GM18508 (cell line): ENCODE results near the gene LRRFIP1.
"Not testable (repeated sequence)": the region's sequence is repeated elsewhere in the genome, so short reads cannot be mapped to it uniquely, and the experiment has no call there.

ENCODE experiments used
- ATAC-seq: cut with Tn5 transposase; IDR thresholded peaks from one replicate; pipeline ENCODE4 v1.9.1; 2021; ENCODE audit warnings: moderate number of reproducible peaks; ENCODE audit not compliant: insufficient read depth, unreplicated experiment

Gene LRRFIP1

DNA sequence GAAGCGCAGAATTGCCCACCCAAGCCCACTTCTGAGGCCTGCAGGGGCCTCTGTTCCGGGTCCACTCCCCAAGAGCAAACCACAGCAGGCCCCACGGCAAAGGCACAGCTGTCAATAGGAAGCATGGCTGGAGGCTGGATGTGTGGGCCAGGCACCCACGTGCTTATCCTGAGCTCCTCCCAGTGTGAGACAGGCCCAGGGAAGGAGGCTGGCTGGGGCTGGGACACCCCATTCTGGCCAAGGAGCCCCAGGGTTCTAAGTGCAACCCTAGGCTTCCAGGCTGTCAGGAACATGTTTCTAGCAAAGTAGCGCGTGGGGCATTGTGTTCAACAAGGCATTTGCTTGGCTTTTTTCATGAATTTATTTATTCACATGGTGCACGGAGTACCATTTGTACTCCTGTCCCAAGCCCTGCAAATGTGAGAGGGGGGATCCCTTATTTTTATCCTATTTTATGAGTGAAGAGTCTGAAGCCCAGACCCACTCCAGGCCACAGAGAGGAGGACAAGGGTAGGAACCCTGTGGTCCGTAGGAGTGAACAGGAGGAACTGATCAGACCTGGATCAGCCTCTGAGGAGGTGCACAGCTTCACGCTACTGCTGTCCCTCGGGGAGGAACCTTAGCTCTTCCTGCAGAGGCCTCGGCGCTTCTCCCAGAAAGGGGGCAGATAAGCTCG is 30.7 kb upstream of the LRRFIP1 start:
- ATAC-seq: no peak

DNA sequence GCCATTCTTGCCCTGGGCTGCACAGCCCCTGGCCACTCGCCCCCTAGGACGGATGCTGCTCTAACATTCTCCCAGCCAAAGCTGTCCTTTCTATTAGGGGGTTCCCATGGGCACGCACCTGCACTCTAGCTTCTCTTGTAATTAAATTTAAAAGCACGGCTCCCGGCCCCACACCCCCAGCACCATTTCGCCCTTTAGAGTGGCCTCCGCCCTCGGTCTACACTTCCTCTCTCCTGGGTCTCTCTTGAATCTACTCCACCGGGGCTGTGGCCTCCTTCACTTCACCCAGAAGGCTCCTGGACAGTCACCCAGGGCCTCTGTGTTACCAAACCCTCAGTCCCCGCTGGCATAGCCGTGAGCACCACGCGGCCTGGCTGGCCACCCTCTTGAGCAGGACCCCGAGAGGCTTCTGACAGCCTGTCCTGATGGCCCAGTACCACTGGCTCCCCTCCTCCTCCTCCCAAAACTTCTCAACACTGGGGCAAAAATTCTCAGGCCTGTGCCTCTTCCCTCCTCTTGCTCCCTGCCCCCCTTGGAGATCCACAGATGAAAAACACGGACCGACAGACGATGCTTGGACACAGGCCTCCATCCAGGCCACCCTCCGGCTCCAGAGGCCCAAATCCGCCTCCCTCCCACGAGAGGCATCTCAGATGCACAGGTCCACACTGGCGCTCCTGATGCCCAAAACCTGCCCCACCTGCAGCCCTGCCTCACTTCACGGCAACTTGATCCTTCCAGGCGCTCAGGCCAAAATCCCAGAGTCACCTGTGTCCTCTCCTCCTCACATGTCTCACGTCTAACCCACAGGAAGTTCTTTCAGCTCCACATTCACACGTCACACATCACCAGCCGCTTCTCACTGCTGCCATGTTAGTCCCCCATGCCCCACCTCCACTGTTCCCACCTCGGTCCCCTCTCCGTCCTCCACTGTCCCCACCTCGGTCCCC is 29.9 kb upstream of the LRRFIP1 start:
- ATAC-seq: no peak

DNA sequence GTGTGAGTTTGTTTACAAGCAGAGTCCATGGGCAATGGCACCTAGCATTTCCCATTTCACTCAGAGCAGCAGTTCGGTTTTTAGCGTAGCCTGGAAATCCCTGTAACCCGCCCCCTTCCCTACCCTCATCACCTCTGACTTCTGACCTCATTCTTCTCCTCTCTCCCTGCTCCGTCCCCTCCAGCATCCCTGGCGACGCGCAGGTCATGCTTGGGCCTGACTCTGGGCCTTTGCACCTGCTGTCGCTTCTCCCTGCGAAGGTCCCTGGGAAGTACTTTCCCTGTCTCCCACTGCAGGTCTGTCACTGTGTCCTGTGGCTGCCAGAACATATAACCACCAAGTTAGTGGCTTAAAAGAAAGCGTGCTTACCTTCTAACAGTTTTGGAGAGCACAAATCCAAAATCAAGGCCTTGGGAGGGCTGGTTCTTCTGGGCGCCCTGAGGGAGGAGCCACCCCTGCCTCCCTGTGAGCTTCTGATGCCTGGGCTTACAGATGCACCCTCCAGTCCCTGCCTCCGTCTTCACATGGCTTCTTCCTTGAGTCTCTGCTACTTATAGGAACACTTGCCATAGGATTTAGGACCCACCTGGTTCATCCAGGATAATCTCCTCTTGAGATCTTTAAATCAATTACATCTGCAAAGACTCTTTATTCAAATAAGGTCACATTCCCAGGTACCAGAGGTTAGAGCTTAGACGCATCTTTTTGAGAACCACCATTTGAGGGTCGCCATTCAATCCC is 28.7 kb upstream of the LRRFIP1 start:
- ATAC-seq: no peak

DNA sequence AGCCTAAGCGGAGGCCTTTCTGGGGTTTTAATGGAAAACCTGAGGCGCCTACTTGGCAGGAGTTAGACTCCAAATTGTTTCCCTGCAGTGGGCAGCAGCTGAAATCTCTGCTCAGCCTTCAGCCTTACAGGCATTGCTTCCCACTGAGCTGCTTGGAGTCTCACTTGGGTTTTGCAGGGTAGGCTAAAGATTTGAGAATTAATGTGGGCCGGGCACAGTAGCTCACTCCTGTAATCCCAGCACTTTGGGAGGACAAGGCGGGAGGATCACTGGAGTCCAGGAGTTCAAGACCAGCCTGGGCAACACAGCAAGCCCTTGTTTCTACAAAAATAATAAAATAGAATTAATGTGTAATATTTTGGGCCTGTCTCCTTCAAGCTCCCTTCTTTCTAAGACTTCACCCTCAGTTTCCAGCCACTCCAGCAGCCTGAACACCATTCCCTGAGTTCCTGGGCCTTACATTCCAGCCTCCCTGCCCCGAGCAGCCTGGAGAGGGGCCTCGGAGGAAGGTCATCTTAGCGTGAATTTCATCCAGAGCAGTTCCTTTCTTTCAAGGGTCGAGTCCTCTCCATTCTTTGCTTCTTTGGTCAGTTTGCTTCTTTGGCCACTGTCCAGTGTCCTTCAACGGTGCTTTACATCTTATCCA is 27.8 kb upstream of the LRRFIP1 start:
- no peak for ATAC-seq

DNA sequence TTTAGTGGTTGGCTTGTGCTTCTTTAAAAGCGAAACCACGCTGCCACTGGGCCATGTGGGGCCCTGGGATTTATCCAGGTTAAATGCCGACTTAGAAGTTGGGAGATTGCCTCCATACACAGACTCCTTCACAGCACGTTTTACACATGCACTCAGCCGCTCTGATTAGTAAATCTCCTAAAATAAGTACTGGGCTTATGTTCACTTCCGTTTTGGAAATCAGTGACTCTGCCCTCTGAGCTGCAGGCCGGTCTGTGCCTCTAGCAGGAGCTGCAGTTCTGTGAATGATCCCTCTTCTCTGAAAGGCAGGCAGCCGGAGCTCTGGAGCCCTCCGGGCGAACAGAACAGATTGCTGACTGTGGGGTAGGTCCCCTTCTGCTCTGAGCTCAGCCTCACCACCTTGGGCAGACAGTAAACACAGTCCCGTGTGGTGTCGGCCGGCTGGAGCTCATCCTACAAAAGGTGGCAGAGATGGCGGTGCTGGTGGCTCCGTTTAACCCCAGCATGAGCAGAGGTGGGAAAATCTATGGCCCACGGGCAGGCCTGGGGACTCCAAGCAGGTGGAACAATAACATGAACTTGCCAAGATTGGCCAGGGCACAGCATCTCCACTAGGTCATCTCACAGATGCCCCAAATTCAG is 27.1 kb upstream of the LRRFIP1 start:
- no peak for ATAC-seq

DNA sequence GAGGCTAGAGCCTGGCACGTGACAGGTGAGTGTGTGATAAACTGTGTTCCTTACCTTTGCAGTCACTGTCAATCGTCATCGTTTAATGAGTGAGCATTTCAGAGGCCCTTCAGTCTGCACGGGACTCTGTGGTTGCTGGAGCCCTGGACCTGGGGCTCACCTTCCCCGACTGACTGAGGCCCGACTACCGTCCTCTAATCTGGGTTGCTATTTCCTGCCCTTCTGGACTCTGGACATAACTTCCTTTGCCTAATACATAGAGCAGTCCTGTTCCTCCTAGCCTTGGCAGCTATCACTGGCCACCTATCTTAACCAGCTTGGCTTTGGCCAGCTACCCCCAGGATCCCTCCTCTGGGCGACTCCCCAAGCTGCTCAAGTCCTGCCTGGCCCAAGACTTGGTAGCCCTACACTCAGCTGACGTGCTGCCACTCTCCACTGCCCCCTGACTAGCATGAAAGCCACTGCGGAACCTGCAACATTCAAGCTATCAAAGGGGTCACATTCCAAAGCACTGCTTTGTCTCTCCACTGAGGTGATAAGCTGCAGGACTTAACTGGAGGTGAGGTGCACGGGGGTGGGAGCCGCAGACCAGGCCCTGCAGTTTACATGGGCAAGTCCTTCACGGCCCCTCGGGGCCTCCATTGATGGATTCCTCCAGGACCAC is 25.8 kb upstream of the LRRFIP1 start:
- no peak for ATAC-seq

DNA sequence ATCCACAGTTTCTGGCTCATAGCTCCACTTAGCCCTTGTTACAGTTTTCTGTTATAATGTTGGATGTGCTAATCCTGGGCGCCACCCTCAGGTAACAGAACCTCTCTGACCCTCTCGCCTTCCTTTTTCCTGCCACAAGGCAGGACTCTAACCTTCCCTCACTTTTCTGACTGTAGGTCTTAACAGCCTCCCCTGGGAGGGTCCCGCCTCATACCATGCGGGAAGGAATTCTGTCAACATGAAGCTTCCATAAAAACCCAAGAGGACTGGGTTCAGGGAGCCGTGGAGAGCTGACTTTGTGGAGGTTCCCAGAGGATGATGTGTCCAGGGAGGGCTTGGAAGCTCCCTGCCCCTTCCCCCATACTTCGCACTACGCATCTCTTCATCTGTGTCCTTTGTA is 25.0 kb upstream of the LRRFIP1 start:
- no peak for ATAC-seq

DNA sequence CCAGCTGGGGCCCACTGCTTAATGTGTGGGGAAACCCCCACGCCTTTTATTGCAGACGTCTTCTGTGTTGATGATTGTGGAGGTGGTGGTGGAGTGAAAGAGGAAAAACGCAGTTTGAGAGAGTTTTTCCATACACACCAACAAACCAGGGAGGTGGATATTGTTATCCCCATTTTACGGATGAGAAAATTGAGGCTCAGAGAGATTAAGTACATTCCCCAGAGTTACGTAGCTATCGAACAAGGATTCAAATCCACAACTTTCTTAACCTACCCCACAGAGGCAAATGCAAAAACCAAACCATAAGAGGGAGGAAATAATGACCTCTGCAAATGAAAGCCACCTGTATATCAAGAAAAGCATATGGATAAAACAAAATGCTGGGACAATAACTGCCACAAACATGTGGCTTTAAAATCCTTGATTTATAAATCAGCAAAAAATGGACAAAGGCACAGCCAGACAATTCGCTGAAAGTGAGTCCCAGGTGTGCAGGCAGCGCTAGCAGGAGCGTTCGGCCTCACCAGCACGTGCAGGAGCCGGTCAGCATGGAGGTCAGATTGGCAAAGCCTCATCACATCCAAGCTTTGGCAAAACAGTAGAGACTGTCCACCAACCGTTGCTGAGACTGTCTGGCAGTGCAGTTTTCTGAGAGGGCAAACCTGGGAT is 24.2 kb upstream of the LRRFIP1 start:
- ATAC-seq: no peak

DNA sequence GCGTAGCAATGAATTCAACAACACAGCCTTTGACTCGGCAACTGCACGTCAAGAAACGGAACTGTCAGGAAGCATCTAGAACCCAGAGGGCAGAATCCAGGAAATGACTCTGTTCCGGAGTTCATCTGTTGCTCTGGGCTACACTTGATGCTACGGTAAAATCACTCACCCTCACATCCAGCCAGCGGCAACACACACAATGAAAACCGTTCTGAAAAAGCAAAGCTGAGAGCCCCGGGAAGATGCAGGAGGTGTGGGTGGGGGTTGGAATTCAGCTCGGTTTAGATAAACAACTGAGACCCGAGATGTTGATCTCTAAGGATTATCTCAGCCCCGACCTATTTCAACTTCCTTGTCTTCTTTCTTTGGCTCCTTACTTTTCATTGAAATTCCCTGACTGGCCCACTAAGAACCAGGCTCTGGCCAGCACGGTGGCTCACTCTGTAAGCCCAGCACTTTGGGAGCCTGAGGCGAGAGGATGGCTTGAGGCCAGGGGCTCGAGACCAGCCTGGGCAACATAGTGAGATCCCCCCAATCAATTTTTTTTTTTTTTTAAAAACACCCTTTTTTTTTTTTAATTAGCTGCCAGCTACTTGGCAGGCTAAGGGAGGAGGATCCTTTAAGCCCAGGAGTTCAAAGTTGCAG is 23.5 kb upstream of the LRRFIP1 start:
- no peak for ATAC-seq

DNA sequence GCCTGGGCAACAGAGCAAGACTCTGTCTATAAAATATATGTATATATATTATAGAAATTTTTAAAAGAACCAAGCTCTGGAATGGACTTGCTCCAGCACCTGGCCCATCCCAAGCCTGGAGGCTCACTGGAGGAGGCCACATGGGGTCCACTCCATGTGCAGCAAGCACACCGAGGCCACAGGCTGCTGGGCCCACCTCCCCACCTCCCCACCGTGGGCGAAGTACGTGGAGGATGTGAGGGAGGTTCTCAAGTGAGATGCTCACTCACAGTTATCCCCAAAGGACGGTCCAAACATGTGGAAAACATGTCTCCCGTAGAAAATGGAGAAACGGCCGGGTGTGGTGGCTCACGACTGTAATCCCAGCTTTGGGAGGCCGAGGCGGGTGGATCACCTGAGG is 23.0 kb upstream of the LRRFIP1 start:
- no peak for ATAC-seq

DNA sequence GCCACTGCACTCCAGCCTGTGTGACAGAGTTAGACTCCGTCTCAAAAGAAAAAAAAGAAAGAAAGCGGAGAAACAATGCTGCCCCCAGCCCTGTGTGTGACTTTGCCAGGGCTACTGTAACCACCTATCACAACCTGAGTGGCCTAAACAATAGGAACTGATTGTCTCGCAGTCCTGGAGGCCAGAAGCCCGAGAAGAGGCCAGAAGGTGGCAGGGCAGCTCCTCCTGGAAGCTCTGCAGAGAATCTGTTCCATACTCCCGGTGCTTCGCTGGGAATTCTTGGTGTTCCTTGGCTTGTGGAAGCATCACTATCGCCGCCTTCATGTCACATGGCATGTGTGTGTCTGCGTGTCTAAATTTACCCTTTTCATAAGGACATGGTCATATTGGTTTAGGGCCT is 22.4 kb upstream of the LRRFIP1 start:
- ATAC-seq: no peak

DNA sequence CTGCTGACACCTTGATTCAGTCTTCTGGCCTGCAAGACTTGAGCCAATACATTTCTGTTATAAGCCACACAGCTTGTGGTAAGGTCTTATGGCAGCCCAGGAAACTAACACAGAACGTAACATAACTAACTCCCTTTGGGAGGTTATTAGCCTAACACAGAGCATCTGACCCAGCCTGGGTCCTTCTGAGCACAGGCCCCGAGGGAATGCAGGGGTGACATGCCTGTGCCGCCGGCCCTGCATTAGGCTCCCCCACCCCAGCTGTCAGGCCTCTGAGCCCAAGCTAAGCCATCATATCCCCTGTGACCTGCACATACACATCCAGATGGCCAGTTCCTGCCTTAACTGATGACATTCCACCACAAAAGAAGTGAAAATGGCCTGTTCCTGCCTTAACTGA is 20.9 kb upstream of the LRRFIP1 start:
- not testable (repeated sequence) for ATAC-seq

DNA sequence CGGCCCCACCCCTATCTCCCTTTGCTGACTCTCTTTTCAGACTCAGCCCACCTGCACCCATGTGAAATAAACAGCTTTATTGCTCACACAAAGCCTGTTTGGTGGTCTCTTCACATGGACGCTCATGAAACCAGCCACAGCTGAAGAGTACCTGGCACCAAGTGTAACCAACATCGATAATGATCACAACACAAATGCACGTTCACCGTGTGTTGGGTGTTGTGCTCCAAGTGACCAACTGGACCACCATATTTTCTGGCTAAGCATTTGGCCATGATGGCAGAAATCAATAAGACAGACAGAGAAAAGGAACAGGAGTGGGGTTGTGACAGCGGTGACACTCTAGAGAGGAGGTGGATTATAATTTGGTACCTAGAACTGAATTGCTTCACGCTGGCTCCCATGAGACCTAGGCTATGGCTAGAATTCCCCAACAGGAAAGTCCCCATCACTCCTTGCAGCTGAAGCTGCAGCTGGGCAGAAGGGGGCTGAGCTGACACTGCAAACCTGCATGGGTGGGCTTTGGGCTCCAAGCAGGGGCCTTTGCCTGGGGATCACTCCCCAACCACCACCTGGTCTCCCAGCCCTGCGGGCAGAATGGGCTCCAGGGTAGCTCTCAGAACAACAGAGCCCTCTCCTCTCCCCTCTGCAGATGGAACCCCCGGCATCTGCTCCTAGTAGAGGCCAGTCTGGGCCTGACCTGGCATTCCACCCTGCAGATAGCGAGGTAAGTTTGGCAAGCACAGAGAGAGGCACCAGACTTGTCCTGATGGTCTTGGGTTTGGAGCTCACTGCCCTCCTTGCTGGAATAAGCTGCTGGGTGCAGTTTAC is 14.6 kb upstream of the LRRFIP1 start:
- ATAC-seq: no peak

DNA sequence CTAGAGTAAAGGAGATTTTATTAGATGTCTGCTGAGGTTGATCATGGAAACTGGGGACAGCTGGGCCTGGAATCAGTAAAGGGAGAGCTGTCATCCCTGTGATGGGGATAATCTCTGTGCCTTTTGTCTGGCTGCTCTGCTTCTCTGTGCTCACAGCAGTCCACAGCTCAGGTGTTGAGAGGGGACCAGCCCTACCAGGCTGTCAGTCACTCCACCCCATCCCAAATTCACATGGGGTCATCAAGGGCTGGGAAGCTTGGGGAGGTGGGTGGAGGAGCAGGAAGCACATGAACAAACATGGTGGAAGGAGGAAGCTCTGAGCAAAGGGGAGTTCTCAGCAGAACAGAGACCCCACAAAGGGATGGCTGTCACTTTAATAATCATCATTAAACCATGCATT is 13.7 kb upstream of the LRRFIP1 start:
- no peak for ATAC-seq

DNA sequence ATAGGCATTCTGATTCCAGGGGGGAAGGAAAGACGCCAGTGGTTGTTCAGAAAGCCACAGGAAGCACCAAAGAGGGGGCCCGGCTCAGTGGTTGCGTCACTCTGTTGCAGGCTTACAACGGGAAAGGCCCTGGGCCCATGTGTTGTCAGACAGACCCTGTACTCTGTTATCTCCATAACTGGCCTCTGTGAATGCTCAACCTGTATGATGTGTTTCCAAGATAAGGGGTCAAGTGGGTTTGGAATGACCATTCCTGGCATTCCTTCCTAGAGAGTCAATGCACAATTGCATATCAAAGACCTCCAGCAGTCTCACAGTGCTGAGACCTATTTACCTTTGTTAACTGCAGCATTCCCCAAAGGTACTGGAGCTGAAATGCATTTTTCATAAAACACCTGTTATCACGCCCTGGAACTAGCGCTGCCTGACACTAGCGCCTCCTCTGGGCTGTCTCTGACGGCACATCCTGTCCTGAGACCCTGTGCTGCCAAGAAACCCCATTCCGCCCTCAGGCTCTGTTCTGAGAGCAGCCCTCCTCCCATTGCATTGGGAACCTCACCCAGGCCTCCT is 13.2 kb upstream of the LRRFIP1 start:
- no peak for ATAC-seq

DNA sequence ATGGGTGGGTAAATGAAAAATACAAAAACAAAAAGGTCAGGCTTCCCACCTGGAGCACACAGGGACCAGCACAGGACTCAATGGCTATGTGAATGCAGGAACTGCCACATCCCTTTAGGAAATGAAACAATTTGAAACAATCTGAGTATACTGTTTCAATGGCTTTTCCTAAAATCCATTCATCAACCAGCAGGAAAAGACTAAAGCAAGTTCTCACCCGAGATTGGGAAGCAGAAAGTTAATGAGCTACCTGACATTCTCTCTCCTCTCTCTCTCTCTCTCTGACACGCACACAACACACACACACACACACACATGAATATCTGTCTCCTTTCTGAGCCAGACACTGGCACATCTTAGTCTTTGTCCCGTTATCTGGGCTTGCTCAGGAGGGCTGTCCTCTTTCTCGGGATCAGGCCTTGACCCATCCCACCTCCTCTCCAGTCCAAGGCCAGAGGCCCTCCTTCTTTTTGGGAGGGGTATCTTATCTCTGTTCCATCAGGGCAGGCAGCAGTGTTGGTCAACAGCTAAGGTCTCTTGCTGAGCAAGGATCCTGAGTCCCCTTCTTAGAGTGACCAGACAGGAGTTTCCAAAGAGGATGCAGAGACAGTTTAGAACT is 11.6 kb upstream of the LRRFIP1 start:
- ATAC-seq: no peak

DNA sequence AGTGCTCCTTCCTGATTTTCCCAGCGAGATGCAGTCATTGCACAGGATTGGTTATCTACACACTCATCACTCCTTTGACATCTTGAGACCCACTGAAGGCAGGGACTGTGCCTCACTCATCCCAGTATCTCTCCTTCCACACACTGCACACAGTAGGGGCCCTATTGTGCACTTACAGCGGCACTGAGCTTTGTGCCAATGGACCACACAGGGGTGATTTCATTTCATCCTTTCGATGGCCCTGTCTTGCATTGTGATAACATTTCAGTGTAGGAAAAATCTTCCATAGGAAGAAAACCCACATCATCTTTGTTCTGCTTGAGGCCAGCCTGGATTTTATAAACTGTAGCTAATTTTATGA is 11.0 kb upstream of the LRRFIP1 start:
- ATAC-seq: no peak
